Measurements from ENCODE around the gene PDE4B.
A peak's percentile ranks its signal among the peaks of the same experiment; 100 is the strongest.

The PDE4B gene

DNA sequence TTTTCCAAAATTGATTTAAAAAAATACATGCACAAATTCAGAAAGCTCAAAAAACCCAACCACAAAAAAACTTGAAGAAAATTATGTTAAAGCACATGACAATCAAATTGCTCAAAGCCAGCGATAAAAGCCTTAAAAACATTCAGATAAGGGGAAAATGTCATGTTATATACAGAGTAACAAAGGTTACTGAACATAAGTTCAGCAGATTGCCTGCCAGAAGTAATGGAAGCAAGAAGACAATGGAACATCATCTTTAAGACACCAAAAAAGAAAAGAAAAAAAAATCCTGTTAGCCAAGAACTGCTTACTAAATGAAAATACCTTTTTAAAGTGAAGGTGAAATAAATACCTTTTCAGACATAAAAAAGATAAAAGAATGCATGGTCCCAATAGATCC lies 594.0 kb downstream of the PDE4B start:
- Histone ChIP-seq H3K36me3 (ENCODE audit: control insufficient read depth in 5 of 5, insufficient read depth in 5 of 5, low read length in 5 of 5) (no peaks in the 10 kb centered on the region), H3K27ac (ENCODE audit: low read depth, low read length) (no peak overlapping the region), H3K27me3 (ENCODE audit: control insufficient read depth in 5 of 5, insufficient read depth in 4 of 5, low read length in 5 of 5) (no peaks in the 10 kb centered on the region), H3K4me1 (ENCODE audit: control insufficient read depth in 5 of 5, insufficient read depth in 5 of 5, low read length in 5 of 5) (peaks cover 0 to 6% (median 4%) of the 10 kb centered on the region in 5 donors), H3K9ac (ENCODE audit: low read length in 5 of 5) (no peak overlapping the region), H3K9me3 (ENCODE audit: control insufficient read depth in 5 of 5, low read length in 5 of 5) (peaks cover 0 to 6% (median 0%) of the 10 kb centered on the region in 5 donors), H3K4me3 (ENCODE audit: low read depth in 1 of 5, low read length in 5 of 5) (no peak overlapping the region)

DNA sequence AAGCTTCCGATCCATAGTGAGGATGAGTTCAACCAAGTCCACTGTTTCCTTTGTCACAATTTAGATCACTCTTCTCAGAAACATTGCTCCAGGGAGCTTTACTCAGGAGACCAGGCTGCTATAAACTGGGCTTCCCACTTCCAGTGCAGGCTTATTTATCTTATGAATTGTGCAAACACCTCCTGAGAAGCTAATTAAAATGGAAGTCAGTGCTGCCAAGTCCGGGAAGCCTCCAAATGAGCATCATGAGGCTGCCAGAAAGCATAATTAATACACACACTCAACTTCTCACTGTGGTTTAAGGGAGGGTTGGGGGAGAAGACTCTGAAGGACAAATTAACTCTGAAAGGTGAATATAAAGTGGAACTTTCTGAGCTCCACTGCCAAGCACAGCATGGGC lies 596.2 kb downstream of the PDE4B start:
- Histone ChIP-seq H3K27ac (ENCODE audit: low read depth, low read length) (no peak overlapping the region), H3K36me3 (ENCODE audit: control insufficient read depth in 5 of 5, insufficient read depth in 5 of 5, low read length in 5 of 5) (no peaks in the 10 kb centered on the region), H3K9me3 (ENCODE audit: control insufficient read depth in 5 of 5, low read length in 5 of 5) (peaks cover 0 to 6% (median 0%) of the 10 kb centered on the region in 5 donors), H3K9ac (ENCODE audit: low read length in 5 of 5) (no peak overlapping the region), H3K27me3 (ENCODE audit: control insufficient read depth in 5 of 5, insufficient read depth in 4 of 5, low read length in 5 of 5) (no peaks in the 10 kb centered on the region), H3K4me3 (ENCODE audit: low read depth in 1 of 5, low read length in 5 of 5) (no peak overlapping the region), H3K4me1 (ENCODE audit: control insufficient read depth in 5 of 5, insufficient read depth in 5 of 5, low read length in 5 of 5) (no peaks in the 10 kb centered on the region)

DNA sequence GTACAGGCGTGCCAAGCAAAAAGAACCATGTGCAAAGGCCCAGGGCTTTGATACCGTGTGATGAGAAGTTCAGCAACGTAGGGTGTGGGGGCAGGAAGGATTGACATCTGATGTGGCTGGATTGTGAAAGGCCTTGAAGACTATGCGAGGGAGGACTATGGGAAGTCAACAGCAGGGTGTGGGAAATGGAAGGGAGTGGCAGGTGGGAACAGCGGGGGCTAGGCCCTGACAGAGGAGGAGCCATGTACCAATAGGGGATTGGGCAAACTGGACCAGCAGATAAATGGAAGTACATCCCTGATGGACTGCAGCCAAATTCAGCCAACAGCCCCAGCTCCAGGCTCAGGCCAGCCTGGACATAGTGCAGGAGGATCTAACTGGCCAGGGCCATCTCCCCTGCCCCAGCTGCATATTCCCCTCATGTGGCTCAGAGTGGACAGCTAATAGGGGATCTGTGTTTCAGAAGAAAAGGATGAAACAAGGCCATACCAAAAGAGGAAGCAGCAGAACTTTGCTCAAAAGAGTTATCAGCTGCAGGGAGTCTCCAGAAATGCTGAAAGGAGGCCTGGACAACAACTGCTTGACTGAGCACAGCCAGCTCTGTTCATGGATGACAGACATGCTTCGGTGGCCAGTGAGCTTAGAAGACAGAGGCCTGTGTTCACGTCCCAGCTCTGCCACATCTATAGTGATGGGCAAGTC lies 601.0 kb downstream of the PDE4B start:
- H3K36me3 ChIP-seq (ENCODE audit: control insufficient read depth in 5 of 5, insufficient read depth in 5 of 5, low read length in 5 of 5) = no peaks in the 10 kb centered on the region
- H3K27ac ChIP-seq (ENCODE audit: low read depth, low read length) = no peak overlapping the region
- no peaks in the 10 kb centered on the region for H3K27me3 ChIP-seq (ENCODE audit: control insufficient read depth in 5 of 5, insufficient read depth in 4 of 5, low read length in 5 of 5)
- H3K9ac ChIP-seq (ENCODE audit: low read length in 5 of 5) = no peak overlapping the region
- no peaks in the 10 kb centered on the region for H3K9me3 ChIP-seq (ENCODE audit: control insufficient read depth in 5 of 5, low read length in 5 of 5)
- H3K4me1 ChIP-seq (ENCODE audit: control insufficient read depth in 5 of 5, insufficient read depth in 5 of 5, low read length in 5 of 5) = peaks cover 4 to 18% (median 11%) of the 10 kb centered on the region in 5 donors
- no peak overlapping the region for H3K4me3 ChIP-seq (ENCODE audit: low read depth in 1 of 5, low read length in 5 of 5)

DNA sequence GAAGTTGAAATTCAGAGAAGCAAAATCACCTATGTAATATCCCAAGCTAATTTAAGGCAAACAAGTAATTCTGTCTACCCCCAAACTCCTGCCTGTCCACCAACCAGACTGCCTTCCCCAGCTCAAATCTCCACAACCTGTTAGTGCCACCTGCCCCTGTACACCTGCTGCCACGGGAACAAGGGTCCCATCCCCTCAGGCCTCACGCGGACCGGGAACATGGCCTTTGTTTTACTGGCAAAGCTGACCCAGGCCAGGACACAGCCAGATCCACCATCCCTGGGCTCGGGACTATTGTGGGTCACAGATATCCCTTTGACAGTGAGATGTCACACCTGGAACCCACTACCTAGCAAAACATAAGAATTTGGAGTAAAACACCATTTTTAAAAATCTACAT lies 601.9 kb downstream of the PDE4B start:
- Histone ChIP-seq H3K9me3 (ENCODE audit: control insufficient read depth in 5 of 5, low read length in 5 of 5) (no peaks in the 10 kb centered on the region), H3K9ac (ENCODE audit: low read length in 5 of 5) (no peak overlapping the region), H3K4me1 (ENCODE audit: control insufficient read depth in 5 of 5, insufficient read depth in 5 of 5, low read length in 5 of 5) (peaks cover 4 to 18% (median 11%) of the 10 kb centered on the region in 5 donors), H3K4me3 (ENCODE audit: low read depth in 1 of 5, low read length in 5 of 5) (no peak overlapping the region), H3K27me3 (ENCODE audit: control insufficient read depth in 5 of 5, insufficient read depth in 4 of 5, low read length in 5 of 5) (no peaks in the 10 kb centered on the region), H3K27ac (ENCODE audit: low read depth, low read length) (no peak overlapping the region), H3K36me3 (ENCODE audit: control insufficient read depth in 5 of 5, insufficient read depth in 5 of 5, low read length in 5 of 5) (no peaks in the 10 kb centered on the region)

DNA sequence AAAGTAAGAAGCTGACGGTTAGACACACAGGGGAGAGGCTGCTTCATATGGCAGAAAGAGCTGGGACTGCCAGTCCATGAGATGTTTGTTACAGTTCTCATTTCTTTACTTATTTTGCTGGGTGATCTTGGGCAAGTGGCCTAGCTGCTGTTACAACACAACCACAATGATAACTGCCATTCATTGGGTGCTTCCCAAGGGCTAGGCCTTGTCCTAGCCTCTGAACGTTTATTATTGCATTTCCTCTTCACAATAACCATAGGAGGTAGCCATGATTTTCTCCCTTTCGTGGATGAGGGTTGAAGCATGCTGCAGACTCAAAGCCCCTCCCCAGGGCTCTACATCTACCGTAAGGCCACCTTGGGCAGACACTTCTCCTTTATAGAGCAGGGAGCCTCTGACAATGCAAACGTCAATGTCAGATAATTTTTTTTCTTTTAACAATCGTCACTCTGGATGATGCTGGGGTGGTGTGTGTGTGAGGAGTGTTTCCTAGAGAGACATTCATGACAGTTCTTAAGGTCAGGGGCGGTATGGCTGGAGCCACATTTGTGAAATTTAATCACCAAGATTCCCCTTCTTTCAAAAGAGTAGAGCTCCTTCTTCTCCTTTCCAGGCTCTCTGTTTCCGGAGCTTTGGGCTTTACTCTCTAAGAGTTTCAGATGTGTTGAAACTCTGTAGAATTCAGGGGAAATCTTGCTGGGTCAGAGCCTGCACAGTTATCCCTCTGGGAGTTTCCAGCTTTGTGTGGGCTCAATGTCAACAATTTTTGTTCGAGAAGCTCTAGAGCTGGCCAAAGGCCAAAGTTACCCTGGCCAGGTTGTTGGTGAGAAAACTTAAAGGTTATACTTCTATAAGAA lies 602.7 kb downstream of the PDE4B start:
- Histone ChIP-seq H3K27ac (ENCODE audit: low read depth, low read length) (peak overlapping the region; percentile 7), H3K36me3 (ENCODE audit: control insufficient read depth in 5 of 5, insufficient read depth in 5 of 5, low read length in 5 of 5) (no peaks in the 10 kb centered on the region), H3K4me3 (ENCODE audit: low read depth in 1 of 5, low read length in 5 of 5) (no peak overlapping the region), H3K4me1 (ENCODE audit: control insufficient read depth in 5 of 5, insufficient read depth in 5 of 5, low read length in 5 of 5) (peaks cover 4 to 18% (median 11%) of the 10 kb centered on the region in 5 donors), H3K9ac (ENCODE audit: low read length in 5 of 5) (no peak overlapping the region), H3K27me3 (ENCODE audit: control insufficient read depth in 5 of 5, insufficient read depth in 4 of 5, low read length in 5 of 5) (no peaks in the 10 kb centered on the region), H3K9me3 (ENCODE audit: control insufficient read depth in 5 of 5, low read length in 5 of 5) (no peaks in the 10 kb centered on the region)

DNA sequence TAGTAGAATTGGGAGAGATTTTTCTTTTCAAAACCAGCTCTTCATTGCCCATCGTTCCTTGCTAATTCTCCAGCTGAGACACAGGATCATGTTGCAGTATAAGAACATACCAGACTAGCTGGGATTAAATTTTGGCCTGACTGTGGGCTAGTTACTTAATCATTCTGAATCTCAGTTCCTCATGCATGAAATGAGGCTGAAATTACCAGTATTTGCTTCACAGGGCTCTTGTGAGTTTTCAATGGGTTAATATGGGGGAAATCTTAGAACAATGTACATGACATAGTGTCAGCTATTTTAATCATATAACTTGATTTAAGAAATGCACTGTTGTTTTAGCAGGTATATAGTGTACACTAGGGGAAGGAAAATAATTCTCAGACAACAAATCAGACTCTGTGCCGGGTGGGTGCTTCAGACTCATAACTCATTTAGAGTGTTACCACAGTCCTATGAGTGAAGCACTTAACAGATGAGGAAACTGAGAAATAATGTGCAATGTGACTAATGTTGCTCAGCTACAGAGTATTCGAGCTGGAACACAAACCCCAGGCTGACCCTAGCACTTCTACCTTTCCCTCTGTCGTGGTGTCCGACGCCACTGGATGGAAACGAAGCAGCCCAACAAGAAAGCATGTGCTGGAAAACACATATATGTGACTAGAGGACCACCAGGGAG lies 603.7 kb downstream of the PDE4B start:
- H3K9ac ChIP-seq (ENCODE audit: low read length in 5 of 5) = no peak overlapping the region
- H3K4me3 ChIP-seq (ENCODE audit: low read depth in 1 of 5, low read length in 5 of 5) = no peak overlapping the region
- peaks cover 4 to 18% (median 11%) of the 10 kb centered on the region in 5 donors for H3K4me1 ChIP-seq (ENCODE audit: control insufficient read depth in 5 of 5, insufficient read depth in 5 of 5, low read length in 5 of 5)
- peak overlapping the region; percentile 7 for H3K27ac ChIP-seq (ENCODE audit: low read depth, low read length)
- H3K9me3 ChIP-seq (ENCODE audit: control insufficient read depth in 5 of 5, low read length in 5 of 5) = no peaks in the 10 kb centered on the region
- no peaks in the 10 kb centered on the region for H3K27me3 ChIP-seq (ENCODE audit: control insufficient read depth in 5 of 5, insufficient read depth in 4 of 5, low read length in 5 of 5)
- H3K36me3 ChIP-seq (ENCODE audit: control insufficient read depth in 5 of 5, insufficient read depth in 5 of 5, low read length in 5 of 5) = no peaks in the 10 kb centered on the region

DNA sequence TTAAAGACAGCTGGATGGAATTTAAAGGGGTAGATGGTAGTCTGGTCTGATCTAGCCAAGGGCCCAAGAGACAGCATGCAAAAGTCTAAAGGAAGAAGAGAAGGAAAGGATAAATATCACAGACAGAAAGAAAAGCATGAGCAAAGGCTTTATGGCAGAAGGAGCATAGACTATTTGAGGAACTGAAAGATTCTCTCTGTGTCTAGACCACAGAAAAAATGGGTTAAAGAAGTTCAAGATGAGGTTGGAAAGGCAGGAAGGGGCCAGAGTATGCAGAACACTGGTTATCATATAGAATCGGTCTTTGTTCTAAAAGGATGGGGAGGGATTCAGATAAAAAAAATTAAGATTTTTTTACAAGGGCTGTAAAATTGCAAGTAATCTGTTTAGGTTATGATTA lies 604.5 kb downstream of the PDE4B start:
- Histone ChIP-seq H3K27me3 (ENCODE audit: control insufficient read depth in 5 of 5, insufficient read depth in 4 of 5, low read length in 5 of 5) (no peaks in the 10 kb centered on the region), H3K9ac (ENCODE audit: low read length in 5 of 5) (no peak overlapping the region), H3K9me3 (ENCODE audit: control insufficient read depth in 5 of 5, low read length in 5 of 5) (no peaks in the 10 kb centered on the region), H3K4me3 (ENCODE audit: low read depth in 1 of 5, low read length in 5 of 5) (no peak overlapping the region), H3K4me1 (ENCODE audit: control insufficient read depth in 5 of 5, insufficient read depth in 5 of 5, low read length in 5 of 5) (peaks cover 4 to 24% (median 16%) of the 10 kb centered on the region in 5 donors), H3K27ac (ENCODE audit: low read depth, low read length) (no peak overlapping the region), H3K36me3 (ENCODE audit: control insufficient read depth in 5 of 5, insufficient read depth in 5 of 5, low read length in 5 of 5) (no peaks in the 10 kb centered on the region)

DNA sequence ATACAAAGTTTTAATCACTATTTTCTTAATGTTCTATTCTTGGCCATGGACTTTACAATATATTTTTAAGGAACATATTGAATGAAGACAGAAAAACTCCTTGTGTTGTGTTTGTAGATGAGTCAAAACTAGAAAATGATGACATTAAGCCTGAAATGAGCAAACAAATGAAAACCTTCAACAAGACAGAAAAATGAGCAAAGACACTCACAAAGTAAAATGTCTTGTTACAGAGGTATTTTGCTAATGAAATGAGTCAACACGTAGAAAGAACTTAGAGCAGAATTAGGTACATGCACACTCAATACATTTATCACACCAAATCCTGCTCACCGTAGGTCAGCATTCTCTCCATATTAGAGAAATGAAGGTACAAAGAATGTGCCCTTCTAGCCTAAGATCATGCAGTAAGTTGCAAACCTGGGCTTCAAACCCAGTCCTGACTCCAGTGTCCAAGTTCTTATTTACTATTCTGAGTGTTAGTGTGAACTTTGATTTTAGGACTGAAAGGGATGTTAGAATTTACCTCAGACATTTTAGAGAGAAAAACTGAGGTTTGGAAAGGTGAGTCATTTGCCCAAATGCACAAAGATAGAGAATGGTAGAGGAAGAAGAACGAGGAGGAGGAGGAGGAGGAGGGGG lies 607.3 kb downstream of the PDE4B start:
- no peaks in the 10 kb centered on the region for H3K36me3 ChIP-seq (ENCODE audit: control insufficient read depth in 5 of 5, insufficient read depth in 5 of 5, low read length in 5 of 5)
- peaks cover 7 to 31% (median 30%) of the 10 kb centered on the region in 5 donors for H3K4me1 ChIP-seq (ENCODE audit: control insufficient read depth in 5 of 5, insufficient read depth in 5 of 5, low read length in 5 of 5)
- H3K9ac ChIP-seq (ENCODE audit: low read length in 5 of 5) = no peak overlapping the region
- no peaks in the 10 kb centered on the region for H3K9me3 ChIP-seq (ENCODE audit: control insufficient read depth in 5 of 5, low read length in 5 of 5)
- no peak overlapping the region for H3K4me3 ChIP-seq (ENCODE audit: low read depth in 1 of 5, low read length in 5 of 5)
- no peak overlapping the region for H3K27ac ChIP-seq (ENCODE audit: low read depth, low read length)
- H3K27me3 ChIP-seq (ENCODE audit: control insufficient read depth in 5 of 5, insufficient read depth in 4 of 5, low read length in 5 of 5) = no peaks in the 10 kb centered on the region

DNA sequence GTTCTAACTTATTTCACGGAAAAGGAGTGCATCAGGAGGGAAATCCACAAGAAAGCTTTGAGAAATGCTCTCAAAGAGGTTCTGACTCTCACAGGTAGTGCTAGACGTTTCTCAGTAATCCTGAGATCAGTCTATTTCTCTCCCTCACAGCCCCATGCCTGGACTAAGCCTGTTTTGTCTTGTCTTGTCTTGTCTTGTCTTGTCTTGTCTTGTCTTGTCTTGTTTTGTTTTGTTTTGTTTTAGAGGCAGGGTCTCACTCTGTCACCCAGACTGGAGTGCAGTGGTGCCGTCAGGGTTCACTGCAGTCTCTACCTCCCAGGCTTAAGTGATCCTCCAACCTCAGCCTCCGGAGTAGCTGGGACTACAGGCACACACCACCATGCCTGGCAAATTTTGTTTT lies 608.0 kb downstream of the PDE4B start:
- H3K9me3 ChIP-seq (ENCODE audit: control insufficient read depth in 5 of 5, low read length in 5 of 5) = no peaks in the 10 kb centered on the region
- peaks cover 0 to 4% (median 0%) of the 10 kb centered on the region in 5 donors for H3K27me3 ChIP-seq (ENCODE audit: control insufficient read depth in 5 of 5, insufficient read depth in 4 of 5, low read length in 5 of 5)
- H3K36me3 ChIP-seq (ENCODE audit: control insufficient read depth in 5 of 5, insufficient read depth in 5 of 5, low read length in 5 of 5) = no peaks in the 10 kb centered on the region
- H3K4me3 ChIP-seq (ENCODE audit: low read depth in 1 of 5, low read length in 5 of 5) = no peak overlapping the region
- peaks cover 3 to 25% (median 25%) of the 10 kb centered on the region in 5 donors for H3K4me1 ChIP-seq (ENCODE audit: control insufficient read depth in 5 of 5, insufficient read depth in 5 of 5, low read length in 5 of 5)
- H3K9ac ChIP-seq (ENCODE audit: low read length in 5 of 5) = no peak overlapping the region
- no peak overlapping the region for H3K27ac ChIP-seq (ENCODE audit: low read depth, low read length)
